Muscle of leg (tissue), 11 donors: ENCODE results near the gene RALGPS1. TPM values are rescaled to one million over a fixed set of nuclear protein-coding genes. Genes with fewer than 3 reads are reported as not detected.

ENCODE experiments used
- DNase-seq: peaks from one replicate; pipeline ENCODE4 v3.0.0; 2013
- H3K27ac ChIP-seq: one replicate; pipeline ENCODE4 v1.5.1; 2013; ENCODE audit warnings: mild to moderate bottlenecking, low read length, control low read depth
- H3K27me3 ChIP-seq: one replicate; pipeline ENCODE4 v1.6.1; 2013; ENCODE audit warnings: low read length; ENCODE audit not compliant: control insufficient read depth, insufficient read depth
- H3K36me3 ChIP-seq: one replicate; pipeline ENCODE4 v1.6.1; 2013; ENCODE audit warnings: low read length; ENCODE audit not compliant: control insufficient read depth, insufficient read depth
- H3K4me1 ChIP-seq: one replicate; pipeline ENCODE4 v1.6.1; 2013; ENCODE audit warnings: low read length; ENCODE audit not compliant: control insufficient read depth, insufficient read depth
- H3K4me3 ChIP-seq: one replicate; pipeline ENCODE4 v1.5.1; 2013; ENCODE audit warnings: low read length, control low read depth
- H3K9me3 ChIP-seq: replicated peaks from 2 replicates; pipeline ENCODE4 v1.6.1; 2013; ENCODE audit warnings: low read depth, low read length; ENCODE audit not compliant: control insufficient read depth
- WGBS: methylation state at CpG from one replicate; pipeline ENCODE4 v1.1.5; 2013; ENCODE audit warnings: missing lambda C conversion rate; ENCODE audit not compliant: insufficient coverage; 5-methylcytosine and 5-hydroxymethylcytosine counted together
- polyA plus RNA-seq, 8 donors: library from polyadenylated mRNA; unstranded; fragments of 120-200 nt; gene quantifications; one replicate each; pipeline versions ENCODE4 v1.2.1 to v1.2.3, GENCODE V29; 2013; ENCODE audit warnings: inconsistent platforms in 1 of 8, low replicate concordance in 1 of 8; ENCODE audit not compliant: insufficient read length in 8 of 8, insufficient read depth in 1 of 8
- total RNA-seq: library from RNA; stranded (reverse); fragments of 120-200 nt; gene quantifications from one replicate; pipeline ENCODE4 v1.2.4, GENCODE V29; 2013

Gene RALGPS1
- total and polyA plus RNA-seq, 9 donors: 4.6 to 8.6 (median 7.2) TPM

DNA sequence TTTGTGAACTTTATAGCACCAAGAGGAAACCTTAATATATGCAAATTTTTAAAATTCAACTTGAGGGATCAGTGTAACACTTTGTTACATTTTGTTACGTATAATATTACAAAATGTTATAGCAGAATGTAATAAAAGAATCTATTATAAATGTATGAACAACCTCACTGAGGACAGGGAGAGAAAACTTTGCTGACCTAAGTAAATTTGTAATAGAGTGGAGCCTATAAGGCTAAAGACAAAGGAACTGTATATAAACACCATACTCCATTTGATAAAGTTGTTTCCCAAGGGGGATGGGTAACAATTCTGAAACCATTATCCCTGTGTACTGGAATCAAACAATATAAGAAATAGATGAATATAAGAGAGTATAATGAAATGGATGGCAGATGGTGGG, 130.6 kb downstream of the RALGPS1 start:
- Histone ChIP-seq H3K4me3 (no peak overlapping the region), H3K27me3 (no peaks in the 10 kb centered on the region), H3K36me3 (no peaks in the 10 kb centered on the region), H3K4me1 (peaks cover 10% of the 10 kb centered on the region), H3K9me3 (no peaks in the 10 kb centered on the region), H3K27ac (no peak overlapping the region)
- no peak for DNase-seq
- WGBS: no CpG with 5 or more reads among the region's 1 CpG

GRCh38 chr9:127047971-127048370, 133.4 kb downstream of the RALGPS1 start:
- Histone ChIP-seq H3K36me3 (peaks cover 2% of the 10 kb centered on the region), H3K27ac (no peak overlapping the region), H3K4me1 (peaks cover 17% of the 10 kb centered on the region), H3K9me3 (no peaks in the 10 kb centered on the region), H3K4me3 (no peak overlapping the region), H3K27me3 (no peaks in the 10 kb centered on the region)
- WGBS: 91% methylated on average over 3 of the region's 3 CpGs
- no peak for DNase-seq

GRCh38 chr9:127049044-127049443, 134.5 kb downstream of the RALGPS1 start:
- H3K27me3 ChIP-seq: no peaks in the 10 kb centered on the region
- H3K9me3 ChIP-seq: no peaks in the 10 kb centered on the region
- H3K27ac ChIP-seq: peak overlapping the region; percentile 73
- H3K4me3 ChIP-seq: no peak overlapping the region
- peak; percentile 87 for DNase-seq
- H3K36me3 ChIP-seq: peaks cover 2% of the 10 kb centered on the region
- peaks cover 28% of the 10 kb centered on the region for H3K4me1 ChIP-seq
- WGBS: 71% methylated on average over 1 of the region's 4 CpGs

GRCh38 chr9:127049581-127049980, 135.0 kb downstream of the RALGPS1 start:
- Histone ChIP-seq H3K4me1 (peaks cover 33% of the 10 kb centered on the region), H3K27ac (peak overlapping the region; percentile 59)
- 86% methylated on average over 5 of the region's 8 CpGs for WGBS

DNA sequence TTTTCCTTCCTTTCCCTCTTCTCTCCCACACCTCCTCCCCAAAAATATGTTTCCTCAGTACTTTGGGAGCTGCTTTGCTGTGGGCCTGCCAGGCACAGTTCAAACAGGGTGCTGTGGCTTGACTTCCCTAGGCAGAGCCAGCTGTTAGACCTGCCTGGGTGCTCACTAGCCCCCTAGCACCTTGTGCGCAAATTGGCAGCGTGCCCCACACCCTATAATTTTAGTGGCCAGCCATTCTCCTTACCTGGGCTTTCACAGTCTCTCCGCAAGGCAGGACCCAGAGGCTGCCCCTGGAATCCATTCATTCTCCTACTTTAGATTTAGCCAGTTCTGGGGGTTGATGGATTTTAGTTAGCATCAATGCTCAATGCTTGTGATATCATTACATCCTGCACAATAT, 135.6 kb downstream of the RALGPS1 start:
- 100% methylated on average over 1 of the region's 3 CpGs for WGBS
- H3K4me3 ChIP-seq: no peak overlapping the region
- H3K36me3 ChIP-seq: peaks cover 2% of the 10 kb centered on the region
- peaks cover 34% of the 10 kb centered on the region for H3K4me1 ChIP-seq
- no peaks in the 10 kb centered on the region for H3K9me3 ChIP-seq
- H3K27me3 ChIP-seq: no peaks in the 10 kb centered on the region
- no peak overlapping the region for H3K27ac ChIP-seq
- DNase-seq: no peak

More at GRCh38 chr9:127049581-127049980, 135.0 kb downstream of the RALGPS1 start:
- no peaks in the 10 kb centered on the region for H3K27me3 ChIP-seq
- H3K4me3 ChIP-seq: no peak overlapping the region
- no peaks in the 10 kb centered on the region for H3K9me3 ChIP-seq
- DNase-seq: no peak
- H3K36me3 ChIP-seq: peaks cover 2% of the 10 kb centered on the region

DNA sequence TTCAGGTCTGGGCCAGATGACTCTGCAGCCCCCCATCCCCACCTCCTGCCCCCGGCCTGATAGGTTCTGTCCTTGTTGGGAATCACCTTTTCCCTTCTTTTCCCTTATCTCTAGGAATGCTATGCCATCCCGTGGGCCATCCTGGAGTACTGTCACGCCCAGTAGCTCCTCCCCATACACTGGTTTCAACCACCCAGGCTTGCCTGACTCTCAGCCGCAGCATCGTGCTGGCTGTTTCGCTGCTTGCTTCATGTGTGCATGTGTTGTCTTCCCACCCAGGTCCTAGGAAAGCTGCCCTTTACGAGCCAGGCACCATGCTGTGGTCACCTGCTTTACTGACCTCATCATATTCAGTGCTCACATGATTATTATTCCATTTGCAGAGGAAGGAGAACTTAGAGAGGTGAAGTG, 136.0 kb downstream of the RALGPS1 start:
- 86% methylated on average over 6 of the region's 7 CpGs for WGBS
- peaks cover 34% of the 10 kb centered on the region for H3K4me1 ChIP-seq
- H3K4me3 ChIP-seq: no peak overlapping the region
- peaks cover 2% of the 10 kb centered on the region for H3K36me3 ChIP-seq
- DNase-seq: no peak
- H3K27ac ChIP-seq: no peak overlapping the region
- no peaks in the 10 kb centered on the region for H3K27me3 ChIP-seq
- H3K9me3 ChIP-seq: no peaks in the 10 kb centered on the region

DNA sequence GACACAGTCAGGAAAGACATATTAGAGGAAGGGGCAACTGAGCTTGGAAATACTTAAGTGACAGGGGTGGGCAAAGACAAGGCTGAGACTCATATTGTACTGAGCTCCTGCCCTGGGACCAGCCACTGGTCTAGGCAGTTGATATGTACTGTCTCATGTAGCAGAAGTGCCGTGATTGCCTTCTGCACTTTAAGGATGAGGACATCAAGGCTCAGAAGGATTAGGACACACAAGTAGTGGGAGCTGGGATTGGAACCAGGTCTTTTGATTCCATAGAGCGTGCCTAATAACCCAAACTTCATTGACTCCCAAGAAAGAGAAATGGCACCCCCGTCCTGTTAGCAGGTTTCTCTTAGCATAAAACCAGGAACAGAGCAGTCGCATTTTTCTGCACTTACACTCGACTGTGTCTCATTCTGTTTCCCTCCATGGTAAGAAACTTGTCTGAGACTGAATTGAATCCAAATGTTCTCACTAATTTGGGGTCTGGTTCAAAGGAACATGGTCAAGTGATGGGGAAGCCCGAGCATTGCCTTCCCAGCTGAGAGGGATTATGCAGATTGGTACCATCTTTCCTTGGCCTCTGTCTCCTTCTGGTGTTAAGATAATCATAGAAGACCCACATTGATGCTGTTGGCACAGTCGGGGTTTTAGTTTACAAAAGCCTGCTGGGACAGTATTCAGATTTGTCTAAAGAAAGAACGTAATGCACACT, 137.5 kb downstream of the RALGPS1 start:
- 63% methylated on average over 5 of the region's 8 CpGs for WGBS

DNA sequence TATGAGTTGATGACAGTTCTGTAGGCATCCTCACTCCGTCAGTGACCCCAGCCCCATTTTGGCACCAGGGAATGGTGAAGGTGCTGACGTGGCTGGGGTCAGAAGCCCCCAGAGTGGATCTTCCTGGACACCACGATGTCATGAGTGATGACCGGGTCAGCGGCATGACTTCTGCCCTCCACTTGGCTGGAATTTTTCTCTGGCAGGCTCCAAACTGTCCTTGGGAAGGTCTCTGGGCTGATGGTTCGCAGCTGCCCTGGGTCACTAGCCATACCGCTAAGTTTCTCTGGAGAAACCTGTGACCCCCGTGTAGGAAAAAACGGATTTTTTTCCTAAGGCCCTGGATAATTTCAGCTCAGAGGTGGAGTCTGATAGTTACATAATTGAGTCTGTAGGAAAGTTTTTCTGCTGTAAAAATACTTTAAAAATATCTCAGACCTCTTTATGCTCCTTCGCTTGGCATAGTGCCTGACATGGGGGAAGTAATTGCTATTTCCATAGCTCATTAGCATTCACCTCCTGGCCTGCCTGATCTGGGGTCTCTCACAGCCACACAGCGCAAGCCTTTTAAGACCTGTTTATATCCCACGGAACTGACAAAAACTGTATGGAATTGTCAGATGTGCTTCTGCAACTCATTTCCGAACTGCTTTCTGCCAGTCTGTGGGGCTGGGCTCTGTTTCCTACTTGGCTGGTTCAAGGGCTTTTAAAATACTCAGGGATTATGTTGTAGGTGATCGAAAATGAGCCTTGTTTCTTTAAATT, 138.7 kb downstream of the RALGPS1 start:
- Histone ChIP-seq H3K9me3 (no peaks in the 10 kb centered on the region), H3K4me1 (peaks cover 39% of the 10 kb centered on the region), H3K27me3 (no peaks in the 10 kb centered on the region), H3K36me3 (peaks cover 2% of the 10 kb centered on the region), H3K4me3 (no peak overlapping the region), H3K27ac (peak overlapping the region; percentile 93)
- peak; percentile 94 for DNase-seq
- 47% methylated on average over 7 of the region's 14 CpGs for WGBS

More for the DNA sequence above, 137.5 kb downstream of the RALGPS1 start:
- no peak for DNase-seq
- H3K36me3 ChIP-seq: peaks cover 2% of the 10 kb centered on the region
- no peak overlapping the region for H3K4me3 ChIP-seq
- peak overlapping the region; percentile 93 for H3K27ac ChIP-seq
- no peaks in the 10 kb centered on the region for H3K27me3 ChIP-seq
- H3K4me1 ChIP-seq: peaks cover 34% of the 10 kb centered on the region
- H3K9me3 ChIP-seq: no peaks in the 10 kb centered on the region

DNA sequence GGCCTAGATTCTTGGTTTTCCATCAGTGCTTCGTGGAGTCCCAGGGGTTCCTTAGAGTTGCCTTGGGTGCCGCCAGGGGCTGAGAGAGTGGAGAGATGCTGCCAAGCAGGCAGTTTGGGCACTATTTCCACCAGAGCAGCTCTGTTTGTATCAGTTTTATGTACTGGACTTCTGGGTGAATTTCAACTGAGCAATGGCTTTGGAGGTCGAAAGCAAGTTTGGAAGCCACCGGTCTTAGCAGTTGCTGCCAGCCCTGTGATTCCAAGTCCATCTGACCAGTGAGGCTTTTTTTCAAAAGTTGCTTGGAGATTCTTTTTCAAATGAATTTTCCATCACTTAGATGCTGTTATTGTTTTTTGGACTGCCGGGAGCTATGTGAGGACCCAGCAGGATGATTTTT, 139.4 kb downstream of the RALGPS1 start:
- Histone ChIP-seq H3K4me3 (no peak overlapping the region), H3K4me1 (peaks cover 41% of the 10 kb centered on the region), H3K27me3 (no peaks in the 10 kb centered on the region), H3K36me3 (peaks cover 2% of the 10 kb centered on the region), H3K9me3 (no peaks in the 10 kb centered on the region), H3K27ac (peak overlapping the region; percentile 93)
- peak; percentile 89 for DNase-seq
- WGBS: 34% methylated on average over 3 of the region's 5 CpGs

GRCh38 chr9:127055745-127056402, 141.3 kb downstream of the RALGPS1 start:
- DNase-seq: no peak
- Histone ChIP-seq H3K9me3 (no peaks in the 10 kb centered on the region), H3K36me3 (peaks cover 2% of the 10 kb centered on the region), H3K27me3 (no peaks in the 10 kb centered on the region), H3K27ac (no peak overlapping the region), H3K4me3 (no peak overlapping the region), H3K4me1 (peaks cover 39% of the 10 kb centered on the region)
